ENCODE measurements around the gene ATXN1.
"Not testable (repeated sequence)": the region's sequence is repeated elsewhere in the genome, so short reads cannot be mapped to it uniquely, and the experiment has no call there.

The ATXN1 gene

DNA sequence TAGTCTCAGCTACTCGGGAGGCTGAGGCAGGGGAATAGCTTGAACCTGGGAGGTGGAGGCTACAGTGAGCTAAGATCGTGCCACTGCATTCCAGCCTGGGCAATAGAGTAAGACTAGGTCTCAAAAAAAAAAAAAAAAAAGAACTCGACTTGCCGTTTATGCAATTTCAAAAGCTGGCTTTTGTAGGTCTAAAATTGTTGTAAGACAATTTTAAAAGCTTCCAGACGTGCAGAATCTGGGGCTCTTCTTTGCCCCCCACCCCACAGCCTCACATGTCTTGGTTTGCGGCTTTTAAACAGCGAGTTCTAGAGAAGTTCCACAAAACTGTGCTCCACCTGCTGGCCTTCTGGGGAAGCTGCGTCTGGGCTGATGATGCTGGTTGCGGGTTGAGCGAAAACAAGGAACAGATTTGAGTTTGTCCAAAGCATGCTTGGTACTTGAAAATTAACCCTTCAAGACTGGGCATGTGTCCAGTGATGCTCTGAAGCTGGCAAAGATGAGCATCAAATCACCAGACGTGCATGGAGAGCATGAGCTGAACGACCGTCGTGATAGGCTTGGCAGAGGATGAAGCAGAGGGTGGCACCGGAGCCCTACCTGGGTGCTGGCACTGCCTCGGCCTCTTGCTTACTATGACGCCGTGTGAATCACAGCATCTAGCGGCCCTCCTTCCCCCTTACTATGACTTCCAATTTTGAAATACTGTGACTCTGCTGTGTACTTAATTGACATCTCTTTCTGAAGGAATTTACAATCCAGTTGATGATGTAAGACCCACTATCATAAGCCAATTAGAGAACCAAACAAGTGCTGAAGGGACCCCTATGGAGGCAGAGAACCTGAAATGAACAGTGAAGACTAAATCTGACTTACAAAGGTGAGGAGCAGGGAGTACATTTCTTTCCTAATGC, 351.5 kb downstream of the ATXN1 start:
- peak; percentile 47 for DNase-seq (ENCODE audit: low read depth)

DNA sequence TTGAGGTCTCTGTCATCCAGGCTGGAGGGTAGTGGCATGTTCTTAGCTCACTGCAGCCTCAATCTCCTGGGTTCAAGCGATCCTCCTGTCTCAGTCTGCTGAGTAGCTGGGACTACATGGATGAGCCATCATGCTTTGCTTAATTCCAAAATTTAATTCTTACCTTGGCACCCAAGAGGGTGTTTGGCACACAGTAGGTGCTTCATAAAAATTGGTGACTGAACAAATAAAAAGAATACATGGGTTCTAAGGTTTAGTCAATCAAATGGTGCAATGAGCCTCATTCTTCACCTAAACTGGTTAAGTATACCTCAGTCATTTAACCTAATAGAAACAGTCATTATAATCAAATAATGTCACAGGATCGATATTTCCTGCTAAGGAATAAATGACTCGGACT, 352.5 kb downstream of the ATXN1 start:
- DNase-seq (ENCODE audit: low read depth): no peak

DNA sequence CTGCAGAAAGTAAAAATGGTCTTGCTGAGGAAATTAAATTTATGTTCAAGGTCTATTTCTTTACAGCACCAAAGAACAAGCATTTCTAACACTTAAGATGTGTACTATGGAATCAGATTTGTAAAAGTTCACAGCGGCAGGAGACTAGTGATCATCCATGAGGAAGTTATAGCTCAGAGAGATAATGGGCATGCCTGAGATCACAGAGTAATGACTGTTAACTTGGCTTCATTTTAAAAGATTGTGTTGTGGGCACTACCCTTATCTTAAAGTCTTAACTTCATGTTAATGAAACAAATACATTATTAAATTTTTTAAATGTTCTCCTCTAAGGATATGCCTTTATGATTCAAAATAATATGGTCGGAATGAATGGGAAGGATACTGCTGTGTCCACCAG, 354.3 kb downstream of the ATXN1 start:
- DNase-seq (ENCODE audit: low read depth): no peak

DNA sequence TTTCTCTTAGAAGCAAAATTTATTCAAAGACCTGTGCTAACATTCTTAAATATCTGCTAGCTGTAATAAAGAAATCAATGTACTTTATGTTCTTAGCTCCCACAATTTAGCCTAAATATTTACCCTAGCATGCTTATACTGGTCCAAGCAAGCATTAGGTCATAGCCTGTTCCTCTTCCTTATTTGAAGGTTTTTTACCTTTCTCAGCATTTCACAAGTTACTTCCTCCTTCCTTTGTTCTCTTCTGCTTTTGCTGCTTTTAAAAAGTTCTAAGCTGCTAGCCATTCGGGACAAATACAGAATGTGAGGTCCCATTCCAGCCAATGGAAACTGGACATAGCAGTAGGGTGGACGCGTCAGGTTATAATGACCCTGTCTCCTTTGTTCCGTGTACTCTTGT, 354.7 kb downstream of the ATXN1 start:
- not testable (repeated sequence) for DNase-seq (ENCODE audit: low read depth)

DNA sequence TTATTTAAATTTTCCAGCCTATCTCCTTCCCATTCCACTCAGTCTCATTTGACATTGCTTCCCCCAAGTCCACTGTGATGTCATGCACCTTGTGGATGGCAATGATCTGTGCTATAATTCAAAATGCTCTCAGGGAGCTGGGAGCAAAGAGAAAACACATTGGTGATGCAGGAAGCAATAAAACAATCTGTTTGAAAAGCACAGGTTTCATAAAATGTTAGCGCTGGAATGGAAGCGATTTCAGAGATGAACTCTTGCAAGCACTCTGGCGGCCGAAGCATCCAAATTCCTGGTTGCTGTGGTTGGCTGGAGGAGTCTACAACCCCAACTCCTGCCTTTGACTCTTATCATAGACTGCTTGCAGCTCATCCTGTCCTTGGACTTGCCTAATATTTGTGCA, 355.9 kb downstream of the ATXN1 start:
- DNase-seq (ENCODE audit: low read depth): no peak

DNA sequence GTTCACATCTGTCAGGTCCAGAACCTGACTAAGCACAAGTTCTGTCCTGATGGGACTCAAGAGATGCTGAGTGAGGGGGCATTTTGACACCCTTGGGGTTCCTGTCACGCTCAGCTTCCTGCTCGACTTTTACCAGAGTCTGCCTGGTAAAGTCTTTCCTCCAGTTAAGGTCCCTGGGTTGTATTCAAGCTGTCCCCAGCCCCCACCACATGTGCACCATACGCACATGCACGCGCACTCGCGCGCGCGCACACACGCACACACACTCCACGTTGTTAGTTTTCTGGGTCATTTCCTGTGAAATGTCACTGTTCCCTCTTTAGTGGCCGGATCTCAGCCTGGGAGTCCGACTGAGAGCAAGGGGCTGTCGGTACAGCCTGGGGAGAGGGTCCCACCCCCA, 356.8 kb downstream of the ATXN1 start:
- DNase-seq (ENCODE audit: low read depth): no peak

DNA sequence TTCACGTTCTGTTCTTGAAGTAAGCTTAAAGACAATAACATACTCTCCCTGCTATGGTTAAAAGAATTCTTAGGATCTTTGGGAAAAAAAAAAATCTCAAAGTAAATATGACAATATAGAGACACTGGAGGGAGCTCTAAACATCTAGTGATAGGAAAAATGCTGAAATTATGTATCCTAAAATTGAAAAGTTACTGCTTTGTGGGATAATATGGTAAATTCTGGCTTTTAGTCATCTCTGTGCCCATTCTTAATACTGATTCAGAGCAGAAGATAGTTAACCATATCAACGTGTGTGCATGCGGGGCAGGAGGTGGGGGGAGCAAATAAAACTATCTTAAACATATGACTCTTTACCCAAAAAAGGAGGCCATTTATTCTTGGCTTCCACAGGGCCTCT, 357.4 kb downstream of the ATXN1 start:
- no peak for DNase-seq (ENCODE audit: low read depth)

DNA sequence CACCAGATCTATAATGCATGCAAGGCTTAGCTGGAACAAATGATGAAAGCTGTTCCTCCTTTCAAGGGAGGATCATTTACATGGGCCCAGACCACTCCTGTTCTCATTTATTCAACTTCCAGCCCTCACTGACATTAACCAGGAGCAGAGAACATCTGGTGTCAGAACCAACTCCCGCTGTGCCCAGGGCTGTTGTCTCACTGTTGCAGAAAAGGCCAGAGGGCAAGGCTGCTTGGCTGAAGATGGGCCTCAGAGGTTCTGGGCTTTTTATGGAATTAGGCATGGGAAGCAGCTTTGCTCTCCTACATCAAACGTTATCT, 358.7 kb downstream of the ATXN1 start:
- no peak for DNase-seq (ENCODE audit: low read depth)

DNA sequence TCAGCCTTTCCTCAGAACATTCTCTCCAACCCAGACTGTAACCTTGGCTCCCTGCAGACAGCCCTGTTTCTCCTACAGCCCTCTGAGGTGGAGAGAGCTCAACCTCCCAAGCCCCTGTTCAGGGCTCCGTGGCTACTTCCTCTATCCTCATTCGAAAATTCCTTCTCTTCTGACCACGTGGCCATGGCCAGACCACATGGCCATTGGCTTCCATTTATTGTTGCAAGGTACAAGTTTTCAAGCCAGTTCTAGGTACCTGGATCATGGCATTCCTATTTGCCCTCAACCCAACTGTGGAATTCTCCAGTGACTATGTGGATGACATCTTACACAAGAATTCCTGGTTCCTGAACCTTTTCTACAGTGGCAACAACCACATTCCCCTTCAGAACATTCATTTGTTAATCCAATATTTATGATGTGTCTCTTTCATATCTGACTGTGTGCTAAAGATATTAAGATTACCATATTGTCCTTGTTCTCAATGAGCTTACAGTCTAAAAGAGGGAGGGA, 361.0 kb downstream of the ATXN1 start:
- DNase-seq (ENCODE audit: low read depth): no peak

DNA sequence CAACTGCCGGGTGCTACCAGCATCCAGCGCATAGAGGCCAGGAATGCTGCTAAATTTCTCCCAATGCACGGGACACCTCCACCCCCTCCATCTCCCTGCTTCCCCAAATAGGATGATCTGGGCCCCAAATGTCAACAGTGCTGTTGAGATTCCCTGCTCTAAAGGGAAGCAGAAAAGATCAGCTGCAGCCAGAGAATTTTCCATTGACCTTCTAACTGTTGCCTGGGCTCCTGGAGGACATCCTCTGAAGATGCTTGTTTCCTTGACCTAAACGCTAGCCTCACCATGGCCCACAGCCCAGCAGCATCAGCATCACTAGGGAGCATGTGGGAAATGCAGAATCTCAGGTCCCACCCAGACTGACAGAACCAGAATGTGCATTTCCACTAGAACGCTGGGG, 361.6 kb downstream of the ATXN1 start:
- DNase-seq (ENCODE audit: low read depth): no peak

DNA sequence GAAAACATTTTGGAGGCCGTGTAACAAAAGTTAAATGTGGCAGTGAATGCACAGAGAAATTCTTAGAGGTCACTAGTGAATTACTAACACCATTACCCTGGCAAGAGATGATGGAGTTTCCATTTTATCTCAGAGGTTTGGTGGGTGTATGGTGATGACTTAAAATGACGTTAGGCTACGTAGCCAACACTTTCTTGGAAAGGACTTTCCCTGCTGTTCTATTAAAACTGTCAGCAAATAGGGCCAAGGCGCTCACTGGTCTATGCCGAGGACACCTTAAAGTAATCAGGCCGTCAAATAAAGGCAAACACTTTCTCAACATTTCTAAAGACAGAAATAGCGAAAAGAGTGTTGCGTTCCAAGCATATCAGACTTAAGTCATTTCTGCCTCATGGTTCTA, 362.1 kb downstream of the ATXN1 start:
- DNase-seq (ENCODE audit: low read depth): no peak

DNA sequence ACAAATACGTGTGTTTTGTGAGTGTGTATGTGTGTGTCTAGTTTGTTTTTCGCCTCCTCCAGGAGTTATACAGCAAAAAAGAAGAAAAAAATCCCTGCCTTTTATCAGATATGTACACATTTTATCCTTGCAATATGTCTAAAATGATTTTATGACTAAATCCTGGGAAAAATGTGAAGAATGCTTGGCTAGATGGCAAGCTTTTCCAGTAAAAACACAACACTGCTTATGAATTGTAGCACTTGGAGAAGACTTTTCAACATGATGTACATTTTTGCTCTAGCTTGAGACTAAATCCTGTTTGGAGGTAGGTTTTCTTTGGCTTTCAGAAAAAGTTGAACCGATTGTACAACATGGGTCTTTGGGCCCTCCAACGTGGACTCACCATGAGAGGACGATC, 362.7 kb downstream of the ATXN1 start:
- DNase-seq (ENCODE audit: low read depth): no peak

DNA sequence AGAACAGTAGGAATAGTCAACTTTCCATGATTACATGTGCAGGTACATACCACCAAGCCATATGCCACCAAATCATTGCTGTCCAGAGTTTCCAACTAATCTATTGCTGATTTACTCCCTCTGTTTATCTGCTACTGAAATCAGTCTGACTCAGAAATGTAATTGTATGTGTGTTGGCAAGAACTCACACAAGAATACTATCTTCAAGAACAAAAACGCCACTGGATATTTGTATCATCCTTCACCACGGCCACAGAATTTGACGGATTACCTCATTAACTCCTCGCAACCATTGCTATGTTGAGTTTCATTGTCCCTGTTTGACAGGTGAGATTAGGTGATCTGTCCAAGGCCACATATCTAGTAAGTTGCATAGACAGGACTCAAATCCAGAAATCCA, 363.6 kb downstream of the ATXN1 start:
- DNase-seq (ENCODE audit: low read depth): no peak

DNA sequence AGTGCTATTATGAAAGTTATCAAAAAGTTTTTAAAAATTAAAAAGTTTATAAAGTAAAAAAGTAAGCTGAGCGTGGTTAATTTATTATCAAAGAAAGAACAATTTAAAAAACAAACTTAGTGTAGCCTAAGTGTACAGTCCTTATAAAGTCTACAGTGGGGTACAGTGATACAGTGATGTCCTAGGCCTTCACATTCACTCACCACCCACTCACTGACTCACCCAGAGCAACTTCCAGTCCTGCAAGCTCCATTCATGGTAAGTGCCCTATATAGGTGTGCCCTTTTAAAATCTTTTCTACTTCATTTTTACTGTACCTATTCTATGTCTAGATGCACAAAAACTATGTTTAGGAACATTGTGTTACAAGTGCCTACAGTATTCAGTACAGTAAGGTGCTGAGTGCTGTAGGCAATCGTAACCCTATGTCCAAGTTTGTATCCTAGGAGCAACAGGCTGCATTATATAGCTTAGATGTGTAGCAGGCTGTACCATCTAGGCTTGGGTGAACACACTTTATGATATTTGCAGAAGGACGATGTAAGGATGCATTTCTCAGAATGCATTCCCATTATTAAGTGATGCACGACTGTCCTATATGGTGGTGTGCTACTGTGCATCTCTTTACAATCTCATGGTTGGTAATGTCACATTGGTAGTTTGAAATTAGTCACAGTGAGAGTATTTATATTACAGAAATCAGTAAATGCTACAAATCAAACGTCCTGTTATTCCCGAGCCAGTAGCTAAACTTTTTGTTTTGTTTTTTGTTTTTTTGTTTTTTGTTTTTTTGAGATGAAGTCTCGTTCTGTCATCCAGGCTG, 364.6 kb downstream of the ATXN1 start:
- DNase-seq (ENCODE audit: low read depth): no peak

DNA sequence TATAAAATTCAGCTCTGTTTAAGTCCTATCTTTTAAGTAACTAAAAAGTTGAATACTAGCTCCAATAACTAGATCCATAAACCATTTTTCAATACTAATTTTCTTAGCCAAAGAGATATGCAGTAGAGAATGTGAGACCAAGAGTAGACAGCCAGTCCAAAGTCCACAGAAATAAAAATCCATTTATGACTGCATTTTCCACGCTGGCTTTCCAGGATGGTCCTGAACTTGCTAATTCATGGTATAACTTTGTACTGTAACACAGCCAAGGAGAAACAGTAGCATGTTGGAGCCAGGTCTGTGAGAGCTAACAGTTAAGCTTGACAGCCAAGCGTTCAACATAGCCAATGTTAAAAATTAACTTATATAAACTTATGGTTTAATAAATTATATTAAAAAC, 366.6 kb downstream of the ATXN1 start:
- DNase-seq (ENCODE audit: low read depth): no peak

DNA sequence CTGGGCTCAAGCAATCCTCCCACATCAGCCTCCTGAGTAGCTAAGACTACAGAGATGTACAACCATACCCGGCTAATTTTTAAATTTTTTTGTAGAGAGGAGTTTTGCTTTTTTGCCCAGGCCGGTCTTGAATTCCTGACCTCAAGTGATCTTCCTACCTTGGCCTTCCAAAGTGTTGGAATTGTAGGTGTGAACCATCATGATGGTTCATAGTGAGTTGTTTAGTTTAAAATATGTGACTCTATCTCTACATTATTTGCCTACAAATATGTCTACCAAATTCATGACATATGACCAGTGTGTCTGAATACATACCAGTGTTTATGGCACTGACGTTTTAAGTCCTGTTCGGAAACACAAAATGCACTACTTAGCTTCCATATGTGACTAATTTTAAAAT, 367.9 kb downstream of the ATXN1 start:
- DNase-seq (ENCODE audit: low read depth): no peak

DNA sequence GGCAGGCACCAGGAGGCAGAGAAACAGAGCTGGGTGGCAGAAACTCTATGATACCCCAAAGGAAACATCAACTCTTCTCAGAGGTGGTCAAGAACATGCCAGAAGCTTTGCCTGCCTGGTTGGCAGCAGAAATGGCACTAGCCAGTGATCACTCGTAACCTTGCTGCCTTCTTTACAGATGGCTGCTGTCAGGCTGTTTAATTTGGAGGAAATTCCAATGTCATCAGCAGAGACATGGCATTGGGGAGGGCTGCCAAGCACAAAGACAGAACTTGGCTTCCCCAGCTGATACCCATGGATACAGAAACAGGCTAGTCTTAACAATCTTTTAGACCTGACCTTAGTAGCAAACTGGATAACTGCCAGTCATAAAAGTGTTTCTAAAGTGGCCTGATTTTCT, 369.2 kb downstream of the ATXN1 start:
- DNase-seq (ENCODE audit: low read depth): no peak

DNA sequence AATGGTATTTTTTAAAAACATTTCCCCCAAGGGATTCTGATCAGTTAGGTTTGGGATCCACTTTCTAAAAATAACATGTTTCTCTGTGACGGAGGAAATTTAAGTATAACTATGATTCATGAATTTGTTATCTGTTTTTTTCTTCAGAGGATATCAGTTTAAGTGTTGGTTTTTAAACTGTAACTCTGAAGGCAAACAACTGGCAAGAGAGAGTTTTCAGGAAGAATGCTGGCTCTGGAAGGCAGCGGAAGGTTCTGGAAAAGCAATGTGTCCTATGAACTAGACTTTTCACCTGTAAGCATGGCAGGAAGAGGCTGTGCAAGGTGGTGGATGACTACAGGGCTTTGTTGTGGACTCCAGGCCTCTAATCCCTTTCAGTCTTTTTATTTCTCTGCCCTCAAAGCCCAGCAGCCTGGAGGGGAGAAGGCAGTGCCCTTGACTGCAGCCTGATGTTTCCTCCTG, 369.8 kb downstream of the ATXN1 start:
- DNase-seq (ENCODE audit: low read depth): no peak

DNA sequence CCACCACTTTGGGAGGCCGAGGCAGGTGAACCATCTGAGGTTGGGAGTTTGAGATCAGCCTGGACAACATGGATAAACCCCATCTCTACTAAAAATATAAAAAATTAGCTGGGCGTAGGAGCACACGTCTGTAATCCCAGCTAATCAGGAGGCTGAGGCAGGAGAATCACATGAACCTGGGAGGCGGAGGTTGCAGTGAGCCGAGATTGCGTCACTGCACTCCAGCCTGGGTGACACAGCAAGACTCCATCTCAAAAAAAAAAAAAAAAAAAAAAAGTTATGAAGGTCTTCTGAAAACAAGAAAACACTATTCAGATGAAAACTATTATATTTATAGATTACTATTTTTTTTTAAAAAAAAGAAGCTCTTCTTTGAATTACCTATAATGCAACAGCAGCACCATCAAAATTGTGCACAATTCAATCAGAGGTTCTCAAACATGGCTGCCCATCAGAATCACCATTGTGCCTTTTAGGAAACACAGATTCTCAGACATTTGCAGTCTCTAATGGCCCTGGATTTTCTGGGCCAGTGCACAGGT, 370.3 kb downstream of the ATXN1 start:
- not testable (repeated sequence) for DNase-seq (ENCODE audit: low read depth)

DNA sequence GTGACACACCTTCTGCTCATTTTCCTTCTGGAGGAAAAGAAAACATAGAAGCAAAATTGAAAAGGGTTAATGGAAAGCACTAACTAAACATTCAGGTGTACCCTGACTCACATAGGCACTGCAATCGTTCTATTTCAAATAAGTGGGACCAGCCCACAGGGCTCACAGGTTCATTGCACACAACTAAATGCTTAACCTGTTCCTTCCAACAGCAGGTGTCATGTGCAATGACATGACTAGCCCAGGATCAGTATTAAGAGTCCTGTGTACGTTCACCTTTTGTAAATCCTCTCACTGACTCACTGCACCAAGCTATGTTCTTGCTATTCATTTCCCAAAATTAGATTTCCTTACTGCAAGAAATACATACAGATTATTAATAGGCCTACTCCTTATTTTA, 371.6 kb downstream of the ATXN1 start:
- no peak for DNase-seq (ENCODE audit: low read depth)

DNA sequence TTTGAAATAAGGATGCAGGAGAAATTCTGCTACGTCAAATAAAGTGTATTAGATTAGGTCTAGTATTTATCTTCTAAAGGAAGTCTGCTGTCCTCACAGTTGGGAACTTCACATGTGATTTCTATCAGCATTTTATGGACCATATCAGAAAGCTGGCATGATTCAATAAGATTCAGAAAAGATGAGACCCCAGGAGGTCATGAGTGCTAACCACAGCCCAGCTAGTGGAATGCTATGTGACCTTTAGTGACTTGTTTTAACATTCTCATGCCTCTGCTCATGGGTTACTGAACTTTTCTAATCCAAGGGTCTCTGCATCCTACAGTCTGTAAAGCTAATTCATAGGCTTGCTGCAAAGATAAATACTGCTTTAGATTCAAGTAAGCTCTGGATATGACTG, 372.8 kb downstream of the ATXN1 start:
- DNase-seq (ENCODE audit: low read depth): no peak

DNA sequence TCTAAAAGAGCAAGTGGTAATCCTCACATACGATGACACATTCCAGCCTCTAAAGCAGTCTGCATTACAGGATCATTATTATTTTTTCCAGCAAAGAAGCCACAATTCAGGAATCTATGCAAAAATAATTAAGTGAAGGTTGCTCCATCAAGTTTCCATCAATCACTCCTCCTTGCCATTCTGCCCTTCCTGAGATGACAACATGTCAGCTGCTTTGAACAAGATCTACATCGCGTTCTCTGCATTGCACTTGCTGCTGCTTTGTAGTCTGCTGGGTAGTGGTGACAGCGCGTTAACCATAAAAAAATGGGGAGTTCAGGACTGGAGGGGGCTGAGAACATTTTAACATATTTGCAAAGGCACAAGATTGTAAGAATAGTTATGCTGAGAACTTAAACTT, 375.2 kb downstream of the ATXN1 start:
- DNase-seq (ENCODE audit: low read depth): no peak
